SHP77 treated with DMSO at 0.1 percent for 48 hours (cell line): Measurements from ENCODE around the gene CNTNAP2.
"Not testable (repeated sequence)": the region's sequence is repeated elsewhere in the genome, so short reads cannot be mapped to it uniquely, and the experiment has no call there.

Source experiments
- DNase-seq: peaks from one replicate; lab custom pipeline; 2025; lab: John Stamatoyannopoulos, UW

The CNTNAP2 gene

GRCh38 chr7:147567043-147567442, 1450.4 kb downstream of the CNTNAP2 start:
- DNase-seq: no peak

GRCh38 chr7:147569116-147569913, 1452.7 kb downstream of the CNTNAP2 start:
- DNase-seq: no peak

- DNase-seq: no peak
Measured at GRCh38 chr7:147570390-147570789, 1453.8 kb downstream of the CNTNAP2 start.

- no peak for DNase-seq
Measured at GRCh38 chr7:147571436-147572185, 1455.0 kb downstream of the CNTNAP2 start.

GRCh38 chr7:147578196-147578595, 1461.6 kb downstream of the CNTNAP2 start:
- DNase-seq: no peak

- DNase-seq: no peak
Measured at GRCh38 chr7:147579148-147579547, 1462.5 kb downstream of the CNTNAP2 start.

GRCh38 chr7:147584771-147585193, 1468.2 kb downstream of the CNTNAP2 start:
- no peak for DNase-seq

GRCh38 chr7:147586110-147586509, 1469.5 kb downstream of the CNTNAP2 start:
- no peak for DNase-seq

- DNase-seq: no peak
Measured at GRCh38 chr7:147586526-147586925, 1469.9 kb downstream of the CNTNAP2 start.

- no peak for DNase-seq
Measured at GRCh38 chr7:147593271-147594057, 1476.9 kb downstream of the CNTNAP2 start.

- DNase-seq: no peak
Measured at GRCh38 chr7:147595042-147595441, 1478.4 kb downstream of the CNTNAP2 start.

- not testable (repeated sequence) for DNase-seq
Measured at GRCh38 chr7:147598687-147599086, 1482.1 kb downstream of the CNTNAP2 start.

GRCh38 chr7:147605323-147605722, 1488.7 kb downstream of the CNTNAP2 start:
- DNase-seq: no peak

- DNase-seq: no peak
Measured at GRCh38 chr7:147607157-147607800, 1490.7 kb downstream of the CNTNAP2 start.

GRCh38 chr7:147611431-147611830, 1494.8 kb downstream of the CNTNAP2 start:
- DNase-seq: no peak

GRCh38 chr7:147635288-147635687, 1518.7 kb downstream of the CNTNAP2 start:
- no peak for DNase-seq

GRCh38 chr7:147636553-147636952, 1520.0 kb downstream of the CNTNAP2 start:
- DNase-seq: no peak

GRCh38 chr7:147638566-147638965, 1522.0 kb downstream of the CNTNAP2 start:
- DNase-seq: no peak

- no peak for DNase-seq
Measured at GRCh38 chr7:147639037-147639436, 1522.4 kb downstream of the CNTNAP2 start.

- no peak for DNase-seq
Measured at GRCh38 chr7:147639751-147640150, 1523.2 kb downstream of the CNTNAP2 start.

- DNase-seq: no peak
Measured at GRCh38 chr7:147640821-147641220, 1524.2 kb downstream of the CNTNAP2 start.

GRCh38 chr7:147646568-147646967, 1530.0 kb downstream of the CNTNAP2 start:
- DNase-seq: no peak
